ENCODE data around the gene NFIA. TPM values are rescaled to one million over a fixed set of nuclear protein-coding genes. Genes with fewer than 3 reads are reported as not detected.

NFIA gene
- total and polyA plus RNA-seq, 9 of the 15 experiments (the other 6 are each of a cell fraction or from before 2014, with no cell fraction given): 5.3 to 24.9 (median 9.8) TPM

DNA sequence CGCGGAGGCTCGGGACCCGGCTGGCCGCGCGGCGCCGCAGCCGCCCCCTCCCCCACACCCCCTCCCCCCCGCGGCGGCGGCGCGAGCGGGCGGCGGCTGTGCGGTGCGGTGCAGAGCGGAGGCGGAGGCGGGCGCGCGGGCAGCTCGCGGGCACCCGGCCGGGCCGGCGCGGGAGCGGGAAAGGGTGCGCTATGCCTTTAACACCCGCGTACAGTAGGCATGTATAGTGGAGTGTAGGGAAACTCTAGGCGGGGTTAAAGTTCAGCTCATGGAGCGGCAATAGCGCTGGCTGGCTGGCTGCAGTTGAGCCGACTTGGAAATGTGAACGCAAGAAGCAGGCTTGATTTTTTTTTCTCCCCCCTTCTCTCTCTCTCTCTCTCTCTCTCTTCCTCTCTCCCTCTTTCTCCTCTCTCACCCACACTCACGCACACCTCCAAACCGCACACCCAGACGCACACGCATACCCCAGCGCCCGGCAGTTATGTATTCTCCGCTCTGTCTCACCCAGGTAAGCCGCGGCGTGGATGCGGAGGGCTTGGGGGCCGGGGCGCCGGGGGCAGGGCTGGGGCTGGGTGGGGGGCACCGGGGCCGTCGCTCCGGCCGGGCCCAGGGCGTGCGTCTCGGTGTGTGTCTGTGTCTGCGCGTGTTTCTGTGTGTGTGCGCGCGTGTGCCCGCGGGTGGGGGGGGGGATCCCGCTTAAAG lies at the start of gene NFIA (continued):
- TF ChIP-seq TFAM (CRISPR knock-in tag; conservative IDR thresholded peaks at IDR 0.05) (no peak), TEAD4 (IDR thresholded peaks at IDR 0.05; ENCODE audit: low read length) (0 out of 2 replicates have a peak, but pooled peaks have one; percentile 7), TEAD4 (CRISPR knock-in tag; IDR thresholded peaks at IDR 0.05; ENCODE audit: borderline replicate concordance) (no peak), GABPB1 (CRISPR knock-in tag; IDR thresholded peaks at IDR 0.05) (no peak), FOXJ3 (CRISPR knock-in tag; IDR thresholded peaks at IDR 0.05) (no peak), SMARCA4 (IDR thresholded peaks at IDR 0.05) (peak; percentile 39; the same call in 1 of the 2 replicates), TAF9B (IDR thresholded peaks at IDR 0.05; ENCODE audit: partially characterized antibody) (no peak), TBP (optimal IDR thresholded peaks at IDR 0.05; ENCODE audit: low read depth, low read length) (peak; percentile 27), SUPT5H (IDR thresholded peaks at IDR 0.05) (peak; percentile 69), HNRNPUL1 (IDR thresholded peaks at IDR 0.05; ENCODE audit: low read length) (no peak), ZNF143 (CRISPR knock-in tag; IDR thresholded peaks at IDR 0.05) (no peak), SMARCB1 (IDR thresholded peaks at IDR 0.05; ENCODE audit: insufficient read length, low read depth) (no peak), CBX2 (IDR thresholded peaks at IDR 0.05; ENCODE audit: insufficient read depth, low read length, poor library complexity, severe bottlenecking) (no peak), ZNF232 (CRISPR knock-in tag; IDR thresholded peaks at IDR 0.05) (no peak), ZNF134 (CRISPR knock-in tag; conservative IDR thresholded peaks at IDR 0.05) (no peak), DPF2 (IDR thresholded peaks at IDR 0.05) (peak; percentile 55; the same call in 1 of the 2 replicates), MAZ (CRISPR knock-in tag; conservative IDR thresholded peaks at IDR 0.05 in 1 of 2, IDR thresholded peaks at IDR 0.05 in 1 of 2) (no peak), ARID1B (IDR thresholded peaks at IDR 0.05) (peak; percentile 29; the same call in 1 of the 2 replicates), MTA2 (IDR thresholded peaks at IDR 0.05; ENCODE audit: low read depth) (peak; percentile 40; the same call in 1 of the 2 replicates), GABPA (tag; conservative IDR thresholded peaks at IDR 0.05; ENCODE audit: low read depth) (no peak), ZNF695 (CRISPR knock-in tag; IDR thresholded peaks at IDR 0.05) (no peak), ZNF431 (CRISPR knock-in tag; IDR thresholded peaks at IDR 0.05) (no peak), ILF3 (IDR thresholded peaks at IDR 0.05; ENCODE audit: borderline replicate concordance) (no peak), CC2D1A (IDR thresholded peaks at IDR 0.05) (peak; percentile 26; the same call in 1 of the 2 replicates)
- TF ChIP-seq, protein P1, sequence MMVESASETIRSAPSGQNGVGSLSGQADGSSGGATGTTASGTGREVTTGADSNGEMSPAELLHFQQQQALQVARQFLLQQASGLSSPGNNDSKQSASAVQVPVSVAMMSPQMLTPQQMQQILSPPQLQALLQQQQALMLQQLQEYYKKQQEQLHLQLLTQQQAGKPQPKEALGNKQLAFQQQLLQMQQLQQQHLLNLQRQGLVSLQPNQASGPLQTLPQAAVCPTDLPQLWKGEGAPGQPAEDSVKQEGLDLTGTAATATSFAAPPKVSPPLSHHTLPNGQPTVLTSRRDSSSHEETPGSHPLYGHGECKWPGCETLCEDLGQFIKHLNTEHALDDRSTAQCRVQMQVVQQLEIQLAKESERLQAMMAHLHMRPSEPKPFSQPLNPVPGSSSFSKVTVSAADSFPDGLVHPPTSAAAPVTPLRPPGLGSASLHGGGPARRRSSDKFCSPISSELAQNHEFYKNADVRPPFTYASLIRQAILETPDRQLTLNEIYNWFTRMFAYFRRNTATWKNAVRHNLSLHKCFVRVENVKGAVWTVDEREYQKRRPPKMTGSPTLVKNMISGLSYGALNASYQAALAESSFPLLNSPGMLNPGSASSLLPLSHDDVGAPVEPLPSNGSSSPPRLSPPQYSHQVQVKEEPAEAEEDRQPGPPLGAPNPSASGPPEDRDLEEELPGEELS (CRISPR knock-in tag; IDR thresholded peaks at IDR 0.05; ENCODE audit: borderline replicate concordance): no peak
- TF ChIP-seq, protein P2, sequence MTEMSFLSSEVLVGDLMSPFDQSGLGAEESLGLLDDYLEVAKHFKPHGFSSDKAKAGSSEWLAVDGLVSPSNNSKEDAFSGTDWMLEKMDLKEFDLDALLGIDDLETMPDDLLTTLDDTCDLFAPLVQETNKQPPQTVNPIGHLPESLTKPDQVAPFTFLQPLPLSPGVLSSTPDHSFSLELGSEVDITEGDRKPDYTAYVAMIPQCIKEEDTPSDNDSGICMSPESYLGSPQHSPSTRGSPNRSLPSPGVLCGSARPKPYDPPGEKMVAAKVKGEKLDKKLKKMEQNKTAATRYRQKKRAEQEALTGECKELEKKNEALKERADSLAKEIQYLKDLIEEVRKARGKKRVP (CRISPR knock-in tag; IDR thresholded peaks at IDR 0.05): no peak
- TF ChIP-seq, protein P3, sequence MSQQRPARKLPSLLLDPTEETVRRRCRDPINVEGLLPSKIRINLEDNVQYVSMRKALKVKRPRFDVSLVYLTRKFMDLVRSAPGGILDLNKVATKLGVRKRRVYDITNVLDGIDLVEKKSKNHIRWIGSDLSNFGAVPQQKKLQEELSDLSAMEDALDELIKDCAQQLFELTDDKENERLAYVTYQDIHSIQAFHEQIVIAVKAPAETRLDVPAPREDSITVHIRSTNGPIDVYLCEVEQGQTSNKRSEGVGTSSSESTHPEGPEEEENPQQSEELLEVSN (IDR thresholded peaks at IDR 0.05; ENCODE audit: borderline replicate concordance in 1 of 2, extremely low read depth in 1 of 2, insufficient read depth in 1 of 2, insufficient read length in 1 of 2, low read depth in 1 of 2, low read length in 1 of 2, poor library complexity in 1 of 2, severe bottlenecking in 1 of 2): peak in 1 of 2 experiments; percentile 69
